Fibroblast of lung (primary cell): ENCODE measurements around the gene GALNT18. TPM values are rescaled to one million over a fixed set of nuclear protein-coding genes. Genes with fewer than 3 reads are reported as not detected.

Experiments
- DNase-seq, 2 donors: peaks; one replicate each; pipeline versions ENCODE4 v3.0.0 to v3.0.0-alpha.2; 2010; ENCODE audit warnings: low read depth in 2 of 2
- H2AFZ ChIP-seq: 2 replicates; pipeline ENCODE4 v1.5.1; 2012; ENCODE audit warnings: low read length, control low read depth, inconsistent platforms
- H3K27ac ChIP-seq: 2 replicates; pipeline ENCODE4 v1.5.1; 2011; ENCODE audit warnings: low read length, control low read depth; ENCODE audit not compliant: insufficient read depth
- H3K27me3 ChIP-seq: 2 replicates; pipeline ENCODE4 v1.5.1; 2011; ENCODE audit warnings: mild to moderate bottlenecking, low read length; ENCODE audit not compliant: control insufficient read depth, insufficient read depth
- H3K36me3 ChIP-seq: 2 replicates; pipeline ENCODE4 v1.5.1; 2011; ENCODE audit warnings: low read length; ENCODE audit not compliant: control insufficient read depth, insufficient read depth
- H3K4me1 ChIP-seq: 2 replicates; pipeline ENCODE4 v1.5.1; 2011; ENCODE audit warnings: low read length; ENCODE audit not compliant: control insufficient read depth, insufficient read depth; ENCODE audit errors: extremely low read depth
- H3K4me2 ChIP-seq: 2 replicates; pipeline ENCODE4 v1.5.1; 2011; ENCODE audit warnings: low read length, control low read depth; ENCODE audit not compliant: insufficient read depth; ENCODE audit errors: extremely low read depth
- H3K4me3 ChIP-seq, 4 experiments: fragments of 200-600 bp in 1 of 4; sonication (generic) in 1 of 4; replicated peaks in 1 of 4; 2 replicates each; pipeline ENCODE4 v1.5.1; 2011 to 2016; ENCODE audit warnings: low read length in 4 of 4, low read depth in 3 of 4, mild to moderate bottlenecking in 3 of 4, control low read depth in 2 of 4, inconsistent platforms in 1 of 4, mixed read lengths in 1 of 4; ENCODE audit not compliant: insufficient read depth in 1 of 4; ENCODE audit errors: control extremely low read depth in 1 of 4
- H3K79me2 ChIP-seq: 2 replicates; pipeline ENCODE4 v1.5.1; 2012; ENCODE audit warnings: mild to moderate bottlenecking, low read length, inconsistent platforms; ENCODE audit not compliant: control insufficient read depth, insufficient read depth
- H3K9ac ChIP-seq: 2 replicates; pipeline ENCODE4 v1.5.1; 2011; ENCODE audit warnings: mild to moderate bottlenecking, low read length, control low read depth; ENCODE audit not compliant: insufficient read depth
- H3K9me3 ChIP-seq: 2 replicates; pipeline ENCODE4 v1.5.1; 2012; ENCODE audit warnings: low read depth, low read length; ENCODE audit not compliant: control insufficient read depth, insufficient read depth
- H4K20me1 ChIP-seq: 2 replicates; pipeline ENCODE4 v1.5.1; 2011; ENCODE audit warnings: low read length; ENCODE audit not compliant: control insufficient read depth, insufficient read depth; ENCODE audit errors: extremely low read depth
- EZH2 ChIP-seq: IDR thresholded peaks from 2 replicates; pipeline ENCODE4 v1.5.1; 2012; ENCODE audit warnings: low read length, control low read depth, mild to moderate bottlenecking; ENCODE audit errors: missing control alignments
- polyA plus RNA-seq, 2 donors: library from polyadenylated mRNA; depleted of rRNA in 1 of 2; stranded (reverse) in 1 of 2; unstranded in 1 of 2; fragments of >200 nt; gene quantifications; 2 replicates each; pipeline ENCODE4 v1.2.1, GENCODE V29; 2011 to 2012; ENCODE audit warnings: missing spikeins in 1 of 2
- total RNA-seq: library from RNA; depleted of rRNA; stranded (reverse); fragments of >200 nt; gene quantifications from 2 replicates; pipeline ENCODE4 v1.2.1, GENCODE V29; 2014
- TF ChIP-seq, protein P1 (sequence below), 2 donors: IDR thresholded peaks in 1 of 2; conservative IDR thresholded peaks in 1 of 2; 1 replicate in 1 of 2; 2 replicates in 1 of 2; pipeline ENCODE4 v1.5.1; 2011 to 2012; ENCODE audit warnings: low read length in 2 of 2, control low read depth in 1 of 2, inconsistent platforms in 1 of 2, low read depth in 1 of 2, mild to moderate bottlenecking in 1 of 2

GALNT18 gene
- total and polyA plus RNA-seq, 2 donors (not counting 1 experiment from before 2014, with no cell fraction given), result 0.50 to 19.3 TPM

DNA sequence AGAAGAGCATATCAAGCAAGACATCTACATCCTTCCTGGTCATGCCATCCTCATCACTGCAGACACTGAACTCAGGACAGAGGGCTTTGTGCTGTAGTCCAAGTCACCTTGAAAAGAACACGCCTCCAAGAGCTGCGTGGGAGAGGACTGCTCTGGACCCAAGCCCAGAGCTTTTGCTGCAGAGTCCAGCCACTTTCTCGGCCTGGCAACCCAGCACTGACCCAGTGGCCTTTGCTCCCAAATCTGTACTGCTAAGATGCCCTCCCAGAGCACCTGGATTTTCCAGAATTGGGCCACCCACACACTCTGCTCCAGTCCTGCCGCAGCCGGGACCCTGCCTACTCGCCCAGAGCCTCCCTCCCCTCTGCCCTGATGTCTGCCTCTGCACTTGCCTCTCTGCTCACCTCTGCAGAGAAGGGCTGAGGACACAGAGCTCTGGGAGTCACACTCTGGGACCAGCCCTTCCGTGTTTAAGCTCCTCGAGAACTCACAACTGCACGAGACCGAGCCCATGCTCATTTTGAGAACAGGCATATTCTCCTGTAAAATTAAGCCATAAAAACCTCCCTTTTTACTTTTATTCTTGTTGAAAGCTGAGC lies 185.0 kb downstream of the GALNT18 start:
- no peak overlapping the region for H3K27ac ChIP-seq
- H3K9me3 ChIP-seq, result no peaks in the 10 kb centered on the region
- no peaks in the 10 kb centered on the region for H3K27me3 ChIP-seq
- no peak overlapping the region for H3K4me3 ChIP-seq
- no peaks in the 10 kb centered on the region for H3K4me1 ChIP-seq
- TF ChIP-seq, protein P1, sequence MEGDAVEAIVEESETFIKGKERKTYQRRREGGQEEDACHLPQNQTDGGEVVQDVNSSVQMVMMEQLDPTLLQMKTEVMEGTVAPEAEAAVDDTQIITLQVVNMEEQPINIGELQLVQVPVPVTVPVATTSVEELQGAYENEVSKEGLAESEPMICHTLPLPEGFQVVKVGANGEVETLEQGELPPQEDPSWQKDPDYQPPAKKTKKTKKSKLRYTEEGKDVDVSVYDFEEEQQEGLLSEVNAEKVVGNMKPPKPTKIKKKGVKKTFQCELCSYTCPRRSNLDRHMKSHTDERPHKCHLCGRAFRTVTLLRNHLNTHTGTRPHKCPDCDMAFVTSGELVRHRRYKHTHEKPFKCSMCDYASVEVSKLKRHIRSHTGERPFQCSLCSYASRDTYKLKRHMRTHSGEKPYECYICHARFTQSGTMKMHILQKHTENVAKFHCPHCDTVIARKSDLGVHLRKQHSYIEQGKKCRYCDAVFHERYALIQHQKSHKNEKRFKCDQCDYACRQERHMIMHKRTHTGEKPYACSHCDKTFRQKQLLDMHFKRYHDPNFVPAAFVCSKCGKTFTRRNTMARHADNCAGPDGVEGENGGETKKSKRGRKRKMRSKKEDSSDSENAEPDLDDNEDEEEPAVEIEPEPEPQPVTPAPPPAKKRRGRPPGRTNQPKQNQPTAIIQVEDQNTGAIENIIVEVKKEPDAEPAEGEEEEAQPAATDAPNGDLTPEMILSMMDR (conservative IDR thresholded peaks at IDR 0.05 in 1 of 2, IDR thresholded peaks at IDR 0.05 in 1 of 2; ENCODE audit: low read depth in 1 of 2, low read length in 2 of 2), result no peak
- no peak for TF ChIP-seq EZH2
- no peak overlapping the region for H3K9ac ChIP-seq
- H4K20me1 ChIP-seq, result no peaks in the 10 kb centered on the region
- no peak for DNase-seq
- no peak overlapping the region for H2AFZ ChIP-seq
- H3K79me2 ChIP-seq, result no peaks in the 10 kb centered on the region
- no peak overlapping the region for H3K4me2 ChIP-seq
- H3K36me3 ChIP-seq, result no peaks in the 10 kb centered on the region

DNA sequence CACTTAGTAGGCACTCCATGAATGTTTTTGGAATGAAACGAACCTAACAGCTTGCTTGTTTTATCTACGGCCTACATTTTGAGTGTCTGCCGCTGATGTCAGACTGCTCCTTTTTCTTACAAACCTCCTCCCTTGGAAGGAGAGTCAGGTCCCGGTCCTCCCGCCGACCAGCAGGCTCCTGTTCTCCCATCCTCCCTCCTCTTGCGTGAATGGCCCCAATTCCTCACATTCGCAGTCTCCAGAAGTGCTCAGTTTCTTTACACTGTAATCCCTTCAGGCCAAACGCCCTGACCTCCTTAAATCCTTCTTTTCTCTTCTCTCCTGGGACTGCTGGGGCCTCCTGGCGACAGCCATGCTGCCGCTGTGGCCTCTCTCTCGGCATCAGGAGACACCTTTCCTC lies 186.2 kb downstream of the GALNT18 start:
- Histone ChIP-seq H4K20me1 (no peaks in the 10 kb centered on the region), H3K4me2 (no peak overlapping the region), H3K9ac (no peak overlapping the region), H3K9me3 (no peaks in the 10 kb centered on the region), H3K36me3 (no peaks in the 10 kb centered on the region), H2AFZ (no peak overlapping the region), H3K79me2 (no peaks in the 10 kb centered on the region), H3K27me3 (no peaks in the 10 kb centered on the region), H3K4me3 (no peak overlapping the region), H3K4me1 (no peaks in the 10 kb centered on the region), H3K27ac (no peak overlapping the region)
- TF ChIP-seq EZH2, result no peak
- TF ChIP-seq, protein P1 (conservative IDR thresholded peaks at IDR 0.05 in 1 of 2, IDR thresholded peaks at IDR 0.05 in 1 of 2; ENCODE audit: low read depth in 1 of 2, low read length in 2 of 2), result no peak
- DNase-seq, result no peak

DNA sequence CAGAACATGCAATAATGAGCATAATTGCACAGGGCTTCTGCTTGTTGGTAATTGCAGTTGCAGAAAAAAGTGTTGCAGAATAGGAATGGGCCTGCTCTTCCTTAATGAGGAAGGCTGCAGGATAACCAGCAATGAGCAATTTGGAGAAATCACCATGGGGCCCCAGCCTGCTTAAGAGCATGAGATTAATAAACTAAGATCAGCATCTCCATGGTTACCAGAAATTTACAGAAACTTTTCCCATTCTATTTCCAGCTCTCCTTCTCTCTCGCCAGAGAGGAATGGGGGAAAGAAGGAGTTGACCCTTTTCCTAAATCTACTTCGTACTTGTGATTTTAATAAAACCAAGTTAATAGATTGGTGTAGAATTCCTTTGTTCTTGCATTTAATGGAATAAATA lies 187.8 kb downstream of the GALNT18 start:
- Histone ChIP-seq H4K20me1 (no peaks in the 10 kb centered on the region), H3K9ac (no peak overlapping the region), H3K27me3 (no peaks in the 10 kb centered on the region), H3K4me1 (no peaks in the 10 kb centered on the region), H2AFZ (no peak overlapping the region), H3K9me3 (no peaks in the 10 kb centered on the region), H3K4me3 (no peak overlapping the region), H3K79me2 (no peaks in the 10 kb centered on the region), H3K36me3 (no peaks in the 10 kb centered on the region), H3K4me2 (no peak overlapping the region), H3K27ac (no peak overlapping the region)
- DNase-seq, result no peak
- no peak for TF ChIP-seq EZH2
- TF ChIP-seq, protein P1 (conservative IDR thresholded peaks at IDR 0.05 in 1 of 2, IDR thresholded peaks at IDR 0.05 in 1 of 2; ENCODE audit: low read depth in 1 of 2, low read length in 2 of 2), result no peak
